Activated CD8-positive, alpha-beta memory T cell treated with anti-CD3 and anti-CD28 coated beads, Interleukin-2, amount 50 U/mL, for 1 hour (primary cell): ENCODE results near the gene LRRC45.
"Not testable (repeated sequence)": the region's sequence is repeated elsewhere in the genome, so short reads cannot be mapped to it uniquely, and the experiment has no call there.

Experiments
- DNase-seq: peaks from one replicate; pipeline ENCODE4 v3.0.0-alpha.2; 2020; ENCODE audit errors: extremely low read depth

Gene LRRC45

DNA sequence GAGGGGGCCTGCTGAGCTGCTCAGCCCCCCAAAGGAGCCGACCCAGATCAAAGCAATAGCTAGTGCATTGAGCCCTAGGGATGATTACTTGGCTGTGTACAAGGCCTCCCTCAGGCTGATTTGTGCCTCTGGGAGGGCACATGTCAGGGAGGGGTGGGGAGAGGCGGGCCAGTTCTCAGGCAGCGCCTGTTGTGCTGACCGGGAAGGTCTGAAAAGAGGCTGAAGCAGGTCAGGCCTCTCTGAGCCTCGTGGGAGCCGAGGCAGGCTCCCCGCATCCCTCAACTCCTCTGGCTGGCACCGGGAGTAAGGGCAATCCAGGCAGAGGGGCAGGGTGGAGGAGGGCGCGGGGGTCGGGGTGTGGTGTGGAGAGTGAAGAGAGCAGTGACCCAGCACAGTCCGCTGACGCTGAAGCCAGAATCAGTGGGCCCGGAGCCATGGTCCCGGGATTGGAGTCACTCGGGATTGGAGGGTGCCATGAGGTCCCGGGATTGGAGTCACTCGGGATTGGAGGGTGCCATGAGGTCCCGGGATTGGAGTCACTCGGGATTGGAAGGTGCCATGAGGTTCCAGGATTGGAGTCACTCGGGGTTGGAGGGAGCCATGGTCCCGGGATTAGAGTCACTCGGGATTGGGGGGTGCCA is 11.4 kb downstream of the LRRC45 start:
- no peak for DNase-seq

DNA sequence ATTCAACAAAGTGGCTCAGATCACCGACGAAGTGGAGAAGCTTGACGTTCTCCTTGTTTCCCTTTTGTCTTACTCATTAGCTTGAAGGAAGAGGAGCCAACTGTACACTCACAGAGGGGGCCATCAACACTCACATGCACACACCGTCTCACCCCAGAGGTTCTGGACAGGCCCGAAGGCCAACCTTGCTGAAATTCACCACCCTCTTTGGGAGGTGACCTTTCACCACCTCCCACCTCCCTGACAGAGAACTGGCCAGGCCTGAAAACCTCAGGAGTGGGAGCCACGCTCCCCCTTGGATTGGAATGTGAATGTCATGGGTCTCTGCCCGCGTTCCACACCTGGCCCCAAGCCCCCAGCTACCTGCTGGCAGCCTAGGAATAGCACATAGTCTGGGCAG is 12.4 kb downstream of the LRRC45 start:
- DNase-seq: no peak

GRCh38 chr17:82035956-82036633 is 13.0 kb downstream of the LRRC45 start:
- DNase-seq: no peak

GRCh38 chr17:82036634-82037091 is 13.6 kb downstream of the LRRC45 start:
- DNase-seq: no peak

DNA sequence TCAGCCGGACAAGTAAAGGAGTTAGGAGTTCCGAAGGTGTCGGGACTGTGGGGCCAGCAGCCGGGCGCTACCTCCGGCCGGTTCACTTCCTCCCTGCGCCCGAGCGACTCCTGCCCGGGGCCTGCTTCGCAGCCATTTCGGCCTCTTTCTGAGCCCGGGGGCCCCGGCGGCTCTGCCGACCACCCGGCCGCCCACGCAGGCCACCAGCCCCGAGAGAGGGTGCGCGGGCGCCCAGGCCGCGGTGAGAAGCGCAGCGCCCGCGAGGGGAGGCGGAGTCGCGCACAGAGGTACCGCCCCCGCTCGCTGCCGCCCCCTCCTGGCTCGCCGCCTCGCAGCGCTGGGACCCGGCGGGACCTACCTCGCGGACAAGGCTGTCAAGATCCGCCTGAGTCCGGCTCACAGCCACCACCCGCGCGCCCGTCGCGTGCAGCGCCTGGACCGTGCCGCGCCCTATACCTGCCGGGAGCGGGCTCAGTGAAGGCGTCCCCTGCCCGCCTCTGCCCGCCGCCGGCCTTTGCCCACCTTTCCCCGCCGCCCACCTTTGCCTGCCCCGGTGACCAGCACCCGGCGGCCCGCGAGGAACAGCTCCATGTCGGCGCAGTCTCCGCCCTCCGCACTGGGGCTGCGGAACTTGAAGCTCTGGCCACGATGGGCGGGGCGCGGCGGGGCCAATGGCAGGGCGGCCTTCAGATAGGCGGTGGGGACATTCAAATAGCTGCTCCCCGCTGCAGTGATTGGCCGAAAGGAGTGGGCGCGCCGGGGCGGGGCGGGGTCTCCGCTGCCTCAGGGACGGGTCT is 14.2 kb downstream of the LRRC45 start, which contains the start of gene DCXR:
TSS of gene DCXR (minus strand) at position 606 of the 797 bp plus-strand sequence. CDS start at position 591, 15 bp downstream.
- peak; percentile 78 for DNase-seq

DNA sequence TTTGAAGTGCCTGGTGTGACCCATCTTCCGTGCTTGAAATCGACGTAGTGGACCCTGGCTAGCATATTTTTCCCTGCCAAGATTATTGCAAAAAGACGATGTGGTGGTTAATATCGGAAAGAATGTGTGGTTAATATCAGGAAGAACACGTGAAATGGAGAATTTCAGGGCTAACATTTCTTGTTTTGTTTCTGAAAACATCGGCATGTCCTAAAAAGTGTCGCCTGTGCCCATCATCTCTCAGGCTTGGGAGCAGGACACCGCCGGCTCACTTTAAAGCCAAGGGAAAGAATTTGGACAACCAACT is 14.7 kb downstream of the LRRC45 start:
- no peak for DNase-seq

GRCh38 chr17:82038796-82039409 is 15.8 kb downstream of the LRRC45 start:
- not testable (repeated sequence) for DNase-seq

GRCh38 chr17:82039695-82040299 is 16.7 kb downstream of the LRRC45 start:
- DNase-seq: no peak

DNA sequence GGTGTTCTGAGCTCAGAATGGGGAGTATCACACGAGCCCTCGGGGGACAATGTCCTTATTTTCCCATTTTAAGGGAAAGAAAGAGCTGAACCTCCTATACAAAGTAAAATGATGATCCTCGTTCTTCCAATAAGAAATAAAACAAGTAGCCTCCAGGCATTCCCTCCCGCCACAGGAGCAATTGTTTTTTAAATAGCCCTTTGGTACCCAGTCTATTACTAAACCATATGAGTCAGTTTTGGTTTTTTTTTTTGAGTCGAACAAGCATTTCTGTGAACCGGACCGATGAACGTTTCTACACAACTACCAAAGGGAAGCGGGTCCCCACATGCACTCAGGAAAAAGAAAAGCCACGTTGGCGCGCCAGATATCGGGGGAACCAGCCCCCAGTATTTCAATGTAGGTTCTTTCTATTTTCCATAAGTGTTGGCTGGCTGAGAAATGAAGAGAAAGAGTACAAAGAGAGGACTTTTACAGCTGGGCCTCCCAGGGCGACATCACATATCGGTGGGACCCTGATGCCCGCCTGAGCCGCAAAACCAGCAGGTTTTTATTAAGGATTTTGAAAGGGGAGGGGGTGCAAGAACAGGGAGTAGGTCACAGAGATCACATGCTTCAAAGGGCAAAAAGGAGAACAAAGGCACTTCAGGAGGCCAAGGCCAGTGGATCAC is 18.2 kb downstream of the LRRC45 start:
- DNase-seq: no peak

DNA sequence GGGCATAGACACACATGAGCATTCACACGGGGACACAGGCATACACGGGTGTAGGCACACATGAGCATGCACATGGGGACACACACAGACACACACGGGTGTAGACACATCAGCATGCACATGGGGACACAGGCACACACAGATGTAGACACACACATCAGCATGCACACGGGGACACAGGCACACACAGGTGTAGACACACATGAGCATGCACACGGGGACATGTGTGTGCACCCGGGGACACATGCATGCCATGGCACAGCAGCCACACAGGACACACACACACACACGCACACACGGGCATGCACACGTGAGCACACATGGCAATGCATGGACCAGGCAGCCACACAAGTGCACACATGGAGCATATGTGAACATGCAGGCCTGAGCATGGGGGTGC is 19.5 kb downstream of the LRRC45 start:
- DNase-seq: no peak

DNA sequence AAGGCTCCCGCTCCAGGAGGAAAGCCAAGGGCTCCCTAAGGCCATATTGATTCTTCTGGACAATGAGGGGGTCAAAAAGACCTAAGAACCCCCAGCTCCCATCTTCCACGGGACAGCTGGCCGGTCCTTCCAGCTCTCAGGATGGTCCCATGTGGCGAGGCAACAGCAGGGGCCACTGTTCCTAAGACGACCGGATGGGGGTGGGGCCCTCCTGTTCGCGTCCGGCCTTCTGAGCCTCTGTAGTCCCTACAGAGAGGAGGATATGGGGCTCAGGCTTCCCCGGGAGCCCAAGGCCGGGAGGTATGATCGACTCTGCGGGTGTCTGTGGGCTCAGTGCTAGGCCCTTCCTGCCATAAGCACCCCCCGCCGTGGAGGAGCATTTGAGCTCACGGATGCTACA is 20.4 kb downstream of the LRRC45 start:
- no peak for DNase-seq

GRCh38 chr17:82045936-82046484 is 22.9 kb downstream of the LRRC45 start:
- no peak for DNase-seq

DNA sequence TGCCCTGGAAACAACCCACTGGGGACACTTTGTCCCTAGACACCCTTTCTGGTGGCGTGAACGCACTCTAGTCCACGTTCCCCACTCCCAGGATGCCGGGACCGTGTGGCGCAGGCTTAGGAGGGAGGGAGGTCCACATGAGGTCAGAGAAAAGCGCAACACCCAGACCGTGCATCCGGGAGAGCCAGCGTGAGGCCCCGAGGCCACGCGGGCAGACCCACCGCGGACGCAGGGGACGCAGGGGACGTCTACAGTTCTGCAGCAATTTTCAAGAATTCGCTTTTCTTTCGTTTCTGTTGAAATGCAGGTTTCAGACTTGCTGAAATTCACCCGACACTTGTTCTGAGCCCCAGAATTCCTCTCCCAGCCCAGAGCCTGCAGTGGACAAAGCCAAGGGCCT is 23.8 kb downstream of the LRRC45 start:
- no peak for DNase-seq

DNA sequence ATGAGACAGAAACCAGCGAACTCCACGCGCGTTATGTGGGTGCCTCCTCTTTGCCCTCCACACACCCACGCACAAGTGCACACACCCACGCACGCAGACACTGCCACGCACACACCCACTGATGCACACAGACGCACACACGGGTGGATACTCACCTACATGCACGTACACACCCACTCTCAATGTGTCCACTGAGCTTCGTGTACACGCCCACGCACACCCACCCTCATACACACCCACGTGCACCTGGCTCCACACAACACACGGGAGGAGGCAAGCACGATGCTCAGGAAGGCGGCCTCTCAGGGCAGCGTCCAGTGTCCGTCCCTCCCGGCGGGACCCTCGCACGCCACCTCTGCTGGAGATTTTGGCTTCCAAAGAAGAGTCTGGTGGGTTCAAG is 24.3 kb downstream of the LRRC45 start:
- DNase-seq: no peak

DNA sequence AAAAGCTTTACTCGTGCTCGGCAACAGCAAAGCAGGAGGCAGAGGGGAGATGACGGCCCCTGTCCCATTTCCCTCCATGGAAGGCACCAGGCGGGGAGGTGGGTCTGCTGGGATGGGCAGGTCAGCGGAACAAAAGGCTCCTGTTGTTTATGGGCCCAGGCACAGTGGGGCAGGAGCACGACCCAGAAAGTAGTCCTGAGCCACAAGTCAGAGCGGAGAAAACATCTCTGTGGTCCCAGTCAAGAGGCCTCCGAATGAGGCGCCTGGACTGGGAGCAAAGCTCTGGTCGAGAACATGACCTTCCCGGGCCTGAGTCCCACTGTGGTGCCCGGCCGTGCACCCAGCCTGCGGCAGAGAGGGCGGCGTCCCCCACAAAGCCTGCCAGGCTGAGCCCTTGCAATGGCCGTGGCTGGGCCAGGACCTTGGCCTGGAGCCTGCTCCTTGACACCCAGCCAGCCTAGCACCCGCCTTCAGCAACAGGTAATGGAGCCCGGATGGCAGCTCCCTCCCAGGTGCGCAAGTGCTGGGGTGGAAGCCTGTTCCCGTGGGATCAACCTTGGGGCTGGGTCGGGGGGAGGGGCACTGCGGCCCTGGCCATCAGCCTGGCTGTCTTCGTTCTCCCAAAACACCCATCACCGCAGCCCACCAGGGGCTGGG is 24.9 kb downstream of the LRRC45 start:
- no peak for DNase-seq

GRCh38 chr17:82048571-82048971 is 25.5 kb downstream of the LRRC45 start:
- DNase-seq: no peak

GRCh38 chr17:82049106-82049505 is 26.0 kb downstream of the LRRC45 start:
- DNase-seq: no peak

DNA sequence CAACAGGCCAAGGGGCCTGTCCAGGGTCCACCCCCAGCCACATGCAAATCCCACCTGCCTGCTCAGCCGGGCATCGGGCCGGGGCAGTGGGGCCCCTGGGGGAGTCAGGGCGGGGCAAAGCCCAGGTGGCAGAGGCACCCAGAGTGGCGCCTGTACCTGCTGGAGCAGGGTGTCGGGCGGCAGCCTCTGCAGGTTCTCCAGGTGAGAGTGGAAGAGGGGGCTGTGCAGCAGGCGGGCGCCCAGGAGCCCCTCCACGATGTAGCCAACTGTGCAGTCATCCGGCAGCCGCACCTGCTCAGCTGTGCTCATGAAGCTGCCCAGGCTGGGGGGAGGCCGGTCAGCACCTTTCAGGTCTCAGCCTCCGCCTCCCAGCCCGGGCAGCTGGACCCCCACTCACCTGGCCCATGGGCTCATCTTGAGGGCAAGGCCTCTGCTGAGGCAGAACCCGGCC is 26.4 kb downstream of the LRRC45 start:
- DNase-seq: no peak

- DNase-seq: no peak
These were observed 27.2 kb downstream of the LRRC45 start for GRCh38 chr17:82050152-82050760.
